Adrenal gland (tissue), 5 donors: ENCODE data around the gene KCNAB2.

Experiments
- POLR2A ChIP-seq, 2 donors: fragments of 450-650 bp; IDR thresholded peaks; one replicate each; pipeline ENCODE4 v1.6.1; 2017; ENCODE audit warnings: antibody characterized with exemption in 2 of 2, mild to moderate bottlenecking in 2 of 2, moderate library complexity in 1 of 2
- TF ChIP-seq, protein P1 (sequence below), 6 experiments: fragments of 450-650 bp in 4 of 6; fragments of 200-600 bp in 2 of 6; sonication (generic) in 1 of 6; IDR thresholded peaks; 1 replicate in 5 of 6; 2 replicates in 1 of 6; pipeline versions ENCODE4 v1.5.1 to v1.8.0; 2016 to 2021; ENCODE audit warnings: antibody characterized with exemption in 6 of 6, mild to moderate bottlenecking in 2 of 6, moderate library complexity in 1 of 6
- donor health status: DM: no; HTN: no; CAD: no.

- TF ChIP-seq, protein P1, sequence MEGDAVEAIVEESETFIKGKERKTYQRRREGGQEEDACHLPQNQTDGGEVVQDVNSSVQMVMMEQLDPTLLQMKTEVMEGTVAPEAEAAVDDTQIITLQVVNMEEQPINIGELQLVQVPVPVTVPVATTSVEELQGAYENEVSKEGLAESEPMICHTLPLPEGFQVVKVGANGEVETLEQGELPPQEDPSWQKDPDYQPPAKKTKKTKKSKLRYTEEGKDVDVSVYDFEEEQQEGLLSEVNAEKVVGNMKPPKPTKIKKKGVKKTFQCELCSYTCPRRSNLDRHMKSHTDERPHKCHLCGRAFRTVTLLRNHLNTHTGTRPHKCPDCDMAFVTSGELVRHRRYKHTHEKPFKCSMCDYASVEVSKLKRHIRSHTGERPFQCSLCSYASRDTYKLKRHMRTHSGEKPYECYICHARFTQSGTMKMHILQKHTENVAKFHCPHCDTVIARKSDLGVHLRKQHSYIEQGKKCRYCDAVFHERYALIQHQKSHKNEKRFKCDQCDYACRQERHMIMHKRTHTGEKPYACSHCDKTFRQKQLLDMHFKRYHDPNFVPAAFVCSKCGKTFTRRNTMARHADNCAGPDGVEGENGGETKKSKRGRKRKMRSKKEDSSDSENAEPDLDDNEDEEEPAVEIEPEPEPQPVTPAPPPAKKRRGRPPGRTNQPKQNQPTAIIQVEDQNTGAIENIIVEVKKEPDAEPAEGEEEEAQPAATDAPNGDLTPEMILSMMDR (IDR thresholded peaks at IDR 0.05) = no peak
- no peak for TF ChIP-seq POLR2A (IDR thresholded peaks at IDR 0.05)
Observed at GRCh38 chr1:6103854-6104530, 58.3 kb downstream of the KCNAB2 start.
